Liver (tissue), 3 donors: ENCODE data around the gene PPP2R2C.

Experiments
- CTCF ChIP-seq: fragments of 150-350 bp; IDR thresholded peaks from 2 replicates; pipeline ENCODE4 v1.5.1; 2017; ENCODE audit warnings: improper control_type of control experiment, low read depth, low read length; ENCODE audit not compliant: missing input control
- SP1 ChIP-seq: IDR thresholded peaks from 2 replicates; pipeline ENCODE4 v1.6.1; 2018; ENCODE audit warnings: antibody characterized with exemption, mild to moderate bottlenecking
- YY1 ChIP-seq: IDR thresholded peaks from 2 replicates; pipeline ENCODE4 v1.6.1; 2016; ENCODE audit warnings: antibody characterized with exemption, mild to moderate bottlenecking
- donor health status: healthy.
- donor health status: healthy.

- TF ChIP-seq CTCF, result no peak
- no peak for TF ChIP-seq YY1
- TF ChIP-seq SP1, result no peak
Measured at GRCh38 chr4:6365545-6366086, 106.8 kb downstream of the PPP2R2C start.
